ENCODE data around the gene AGFG2.
A peak's percentile ranks its signal among the peaks of the same experiment; 100 is the strongest.

AGFG2 gene

GRCh38 chr7:100613412-100614175 lies 74.6 kb downstream of the AGFG2 start:
- Histone ChIP-seq H3K27me3 (ENCODE audit: control insufficient read depth, insufficient read depth, low read length, poor library complexity, severe bottlenecking) (no peaks in the 10 kb centered on the region), H3K27ac (ENCODE audit: insufficient read depth, low read depth, low read length, poor library complexity, severe bottlenecking) (no peak overlapping the region), H3K36me3 (ENCODE audit: control insufficient read depth, insufficient read depth, low read length) (no peaks in the 10 kb centered on the region), H3K9me3 (ENCODE audit: control insufficient read depth, low read length) (no peaks in the 10 kb centered on the region), H3K4me1 (ENCODE audit: control insufficient read depth, insufficient read depth, low read length) (no peaks in the 10 kb centered on the region), H3K4me3 (ENCODE audit: insufficient read depth, low read depth, low read length) (peak overlapping the region; percentile 76)
- 92 to 93% methylated on average over 13 of the region's 13 CpGs for WGBS, 2 experiments

- Histone ChIP-seq H3K27me3 (ENCODE audit: control insufficient read depth, insufficient read depth, low read length, poor library complexity, severe bottlenecking) (no peaks in the 10 kb centered on the region), H3K4me3 (ENCODE audit: insufficient read depth, low read depth, low read length) (no peak overlapping the region)
- WGBS, 2 experiments, result 89 to 91% methylated on average over 5 to 6 of the region's 6 CpGs
Observed at GRCh38 chr7:100614308-100614861, 75.4 kb downstream of the AGFG2 start.

More at GRCh38 chr7:100614308-100614861, 75.4 kb downstream of the AGFG2 start:
- H3K36me3 ChIP-seq (ENCODE audit: control insufficient read depth, insufficient read depth, low read length), result no peaks in the 10 kb centered on the region
- no peaks in the 10 kb centered on the region for H3K4me1 ChIP-seq (ENCODE audit: control insufficient read depth, insufficient read depth, low read length)
- H3K27ac ChIP-seq (ENCODE audit: insufficient read depth, low read depth, low read length, poor library complexity, severe bottlenecking), result no peak overlapping the region
- H3K9me3 ChIP-seq (ENCODE audit: control insufficient read depth, low read length), result no peaks in the 10 kb centered on the region

Data from ectodermal cell (in vitro differentiated cells).